Thyroid gland (tissue), 4 donors: ENCODE data around the gene EVI5L. TPM values are rescaled to one million over a fixed set of nuclear protein-coding genes. Genes with fewer than 3 reads are reported as not detected.

ENCODE experiments used
- DNase-seq, 2 donors: peaks; one replicate each; pipeline ENCODE4 v3.0.0-alpha.2; 2019
- H3K27ac ChIP-seq, 3 donors: fragments of 200-600 bp; sonication (generic); 1 replicate in 2 of 3; 2 replicates in 1 of 3; pipeline ENCODE4 v1.5.1; 2016 to 2019; ENCODE audit warnings: mild to moderate bottlenecking in 1 of 3, moderate library complexity in 1 of 3
- H3K27me3 ChIP-seq: fragments of 200-600 bp; sonication (generic); one replicate; pipeline ENCODE4 v1.5.1; 2019
- H3K36me3 ChIP-seq, 2 donors: fragments of 200-600 bp; sonication (generic); one replicate each; pipeline ENCODE4 v1.5.1; 2016 to 2019
- H3K4me1 ChIP-seq, 2 donors: fragments of 200-600 bp; sonication (generic); one replicate each; pipeline ENCODE4 v1.5.1; 2017 to 2019
- H3K4me3 ChIP-seq, 3 donors: fragments of 200-600 bp; sonication (generic); replicated peaks in 1 of 3; 1 replicate in 2 of 3; 2 replicates in 1 of 3; pipeline ENCODE4 v1.5.1; 2016; ENCODE audit warnings: mild to moderate bottlenecking in 1 of 3
- H3K9me3 ChIP-seq: fragments of 200-600 bp; sonication (generic); one replicate; pipeline ENCODE4 v1.5.1; 2017
- CTCF ChIP-seq, 6 experiments: fragments of 200-600 bp in 3 of 6; fragments of 450-650 bp in 3 of 6; sonication (generic) in 3 of 6; IDR thresholded peaks; one replicate each; pipeline ENCODE4 v1.5.1; 2016 to 2019; ENCODE audit warnings: antibody characterized with exemption in 6 of 6, mild to moderate bottlenecking in 2 of 6, inconsistent platforms in 1 of 6, moderate library complexity in 1 of 6
- POLR2A ChIP-seq, 2 donors: fragments of 450-650 bp; IDR thresholded peaks; one replicate each; pipeline ENCODE4 v1.6.1; 2017; ENCODE audit warnings: antibody characterized with exemption in 2 of 2, mild to moderate bottlenecking in 2 of 2, moderate library complexity in 1 of 2
- WGBS, 2 donors: methylation state at CpG; one replicate each; pipeline ENCODE4 v1.1.5; 2017; 5-methylcytosine and 5-hydroxymethylcytosine counted together
- intact Hi-C: fragments of 100-400 bp; cut with DNase I; formaldehyde crosslinking; loops from one replicate; pipeline ENCODE4 v1.15.1; 2023
- total RNA-seq, 4 donors: library from RNA; depleted of rRNA; stranded (reverse); fragments of >200 nt; gene quantifications; one replicate each; pipeline ENCODE4 v1.2.3, GENCODE V29; 2016

Gene EVI5L
- total RNA-seq, 4 donors from 2014 or later, result 9.8 to 29.3 (median 21.8) TPM

- no peak for DNase-seq
- H3K4me1 ChIP-seq, result peaks cover 14 to 17% of the 10 kb centered on the region in 2 donors
- no peaks in the 10 kb centered on the region for H3K36me3 ChIP-seq
- 78 to 86% methylated on average over 9 to 15 of the region's 21 CpGs for WGBS, 2 donors
- H3K27ac ChIP-seq, result no peak overlapping the region
- intact Hi-C loops, result no loop called here
- no peak overlapping the region for H3K4me3 ChIP-seq
- no peaks in the 10 kb centered on the region for H3K9me3 ChIP-seq
- H3K27me3 ChIP-seq, result no peaks in the 10 kb centered on the region
- TF ChIP-seq POLR2A (IDR thresholded peaks at IDR 0.05) (no peak), CTCF (IDR thresholded peaks at IDR 0.05) (no peak)
These were observed 34.1 kb downstream of the EVI5L start for GRCh38 chr19:7863971-7864689.

- Histone ChIP-seq H3K9me3 (no peaks in the 10 kb centered on the region), H3K27ac (no peak overlapping the region), H3K4me1 (peaks cover 14 to 22% of the 10 kb centered on the region in 2 donors), H3K4me3 (no peak overlapping the region), H3K36me3 (no peaks in the 10 kb centered on the region), H3K27me3 (no peaks in the 10 kb centered on the region)
- TF ChIP-seq POLR2A (IDR thresholded peaks at IDR 0.05) (no peak), CTCF (IDR thresholded peaks at IDR 0.05) (no peak)
- intact Hi-C loops, result no loop called here
- no peak for DNase-seq
- WGBS, 2 donors, result 65 to 76% methylated on average over 18 of the region's 18 CpGs
These were observed 34.7 kb downstream of the EVI5L start for GRCh38 chr19:7864690-7865074.

- Histone ChIP-seq H3K4me3 (no peak overlapping the region), H3K4me1 (peaks cover 14 to 25% of the 10 kb centered on the region in 2 donors), H3K27me3 (no peaks in the 10 kb centered on the region), H3K9me3 (no peaks in the 10 kb centered on the region), H3K27ac (no peak overlapping the region), H3K36me3 (no peaks in the 10 kb centered on the region)
- intact Hi-C loops, result no loop called here
- 49 to 50% methylated on average over 10 of the region's 10 CpGs for WGBS, 2 donors
- DNase-seq, result no peak
- TF ChIP-seq CTCF (IDR thresholded peaks at IDR 0.05) (no peak), POLR2A (IDR thresholded peaks at IDR 0.05) (no peak)
These were observed 35.4 kb downstream of the EVI5L start for GRCh38 chr19:7865262-7865911.

- intact Hi-C loops, result no loop called here
- DNase-seq, result no peak
- TF ChIP-seq CTCF (IDR thresholded peaks at IDR 0.05) (no peak), POLR2A (IDR thresholded peaks at IDR 0.05) (no peak)
- WGBS, 2 donors, result 62 to 66% methylated on average over 6 to 7 of the region's 12 CpGs
- Histone ChIP-seq H3K4me3 (no peak overlapping the region), H3K9me3 (no peaks in the 10 kb centered on the region), H3K27me3 (no peaks in the 10 kb centered on the region), H3K27ac (no peak overlapping the region), H3K4me1 (peaks cover 14 to 25% of the 10 kb centered on the region in 2 donors), H3K36me3 (no peaks in the 10 kb centered on the region)
These were observed 36.5 kb downstream of the EVI5L start for GRCh38 chr19:7866399-7867091.
